Colonic mucosa (tissue), 4 donors: ENCODE measurements around the gene SEC14L5. TPM values are rescaled to one million over a fixed set of nuclear protein-coding genes. Genes with fewer than 3 reads are reported as not detected.

Experiments
- DNase-seq: peaks from one replicate; pipeline ENCODE4 v3.0.0-alpha.2; 2020
- H3K27ac ChIP-seq: fragments of 200-600 bp; one replicate; pipeline ENCODE4 v1.8.0; 2021
- H3K27me3 ChIP-seq: fragments of 200-600 bp; one replicate; pipeline ENCODE4 v1.8.0; 2021
- H3K36me3 ChIP-seq: fragments of 200-600 bp; one replicate; pipeline ENCODE4 v1.8.0; 2021
- H3K4me1 ChIP-seq: fragments of 200-600 bp; one replicate; pipeline ENCODE4 v1.8.0; 2021; ENCODE audit warnings: mild to moderate bottlenecking
- H3K4me3 ChIP-seq: fragments of 200-600 bp; one replicate; pipeline ENCODE4 v1.8.0; 2021
- H3K9ac ChIP-seq, 2 donors: one replicate each; pipeline ENCODE4 v1.7.0; 2013; ENCODE audit warnings: control low read depth in 2 of 2, low read depth in 2 of 2, low read length in 2 of 2
- H3K9me3 ChIP-seq: fragments of 200-600 bp; one replicate; pipeline ENCODE4 v1.8.0; 2021
- CTCF ChIP-seq: fragments of 200-600 bp; IDR thresholded peaks from one replicate; pipeline ENCODE4 v1.8.0; 2022; ENCODE audit warnings: antibody characterized with exemption, mild to moderate bottlenecking
- intact Hi-C: fragments of 100-400 bp; cut with DNase I; formaldehyde crosslinking; loops from one replicate; pipeline ENCODE4 v1.14.1; 2022
- total RNA-seq, 2 donors: library from RNA; stranded (reverse); fragmentation: NEBNext Ultra II Directional in 1 of 2; extraction: Animal tissue kit (Norgen Biotek cat#: 25700) in 1 of 2; gene quantifications; one replicate each; pipeline ENCODE4 v1.2.1, GENCODE V29; 2021
- donor health status: healthy.
- donor health status: DM: no; HTN: no; CAD: no.
- donor health status: DM: no; HTN: no; CAD: no.

SEC14L5 gene
- total RNA-seq, 2 donors from 2014 or later = 0.59 to 1.8 TPM

GRCh38 chr16:5065326-5065725 lies 107.2 kb downstream of the SEC14L5 start:
- no peak overlapping the region for H3K4me3 ChIP-seq
- DNase-seq = no peak
- TF ChIP-seq CTCF = no peak

GRCh38 chr16:5065813-5066212 lies 107.7 kb downstream of the SEC14L5 start, which contains the start of gene C16orf89:
Gene C16orf89, minus strand, starts transcription at chr16:5065956. Its CDS starts 48 bp downstream, at chr16:5065908.
- H3K27me3 ChIP-seq = no peaks in the 10 kb centered on the region
- DNase-seq = peak; percentile 49
- no peak within 1 kb of the TSS for H3K4me3 ChIP-seq
- peaks cover 8% of the 10 kb centered on the region for H3K4me1 ChIP-seq
- no peak within 1 kb of the TSS for H3K27ac ChIP-seq
- H3K9ac ChIP-seq = peak within 1 kb of the TSS in 1 of 2 donors; percentile 2
- intact Hi-C loops = no loop called here
- H3K9me3 ChIP-seq = no peaks in the 10 kb centered on the region
- H3K36me3 ChIP-seq = no peaks in the 10 kb centered on the region
- no peak for TF ChIP-seq CTCF

More at GRCh38 chr16:5065326-5065725, 107.2 kb downstream of the SEC14L5 start:
- Histone ChIP-seq H3K9ac (peak overlapping the region in 1 of 2 donors; percentile 2), H3K4me1 (peaks cover 8% of the 10 kb centered on the region), H3K36me3 (no peaks in the 10 kb centered on the region), H3K9me3 (no peaks in the 10 kb centered on the region), H3K27ac (no peak overlapping the region), H3K27me3 (no peaks in the 10 kb centered on the region)
- intact Hi-C loops = no loop called here

DNA sequence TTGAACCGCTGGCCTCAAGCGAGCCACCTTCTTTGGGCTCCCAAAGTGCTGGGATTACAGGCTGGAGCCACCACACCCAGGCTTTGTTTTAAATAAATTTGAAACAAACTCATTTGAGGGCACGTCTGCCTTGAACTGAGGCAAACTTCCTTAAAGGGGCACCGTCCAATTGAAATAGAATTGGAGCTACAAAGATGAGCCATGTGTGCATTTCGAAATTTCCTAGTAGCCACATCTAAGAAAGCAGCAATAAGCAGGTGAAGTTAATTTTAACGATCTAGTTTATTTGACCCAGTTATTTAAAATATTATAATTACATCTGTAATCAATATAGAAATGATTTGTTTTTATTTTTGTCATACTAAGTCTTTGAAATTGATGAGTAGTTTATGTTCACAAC lies 108.4 kb downstream of the SEC14L5 start:
- Histone ChIP-seq H3K4me1 (peaks cover 8% of the 10 kb centered on the region), H3K27ac (no peak overlapping the region), H3K9me3 (no peaks in the 10 kb centered on the region), H3K36me3 (no peaks in the 10 kb centered on the region), H3K27me3 (no peaks in the 10 kb centered on the region), H3K4me3 (no peak overlapping the region), H3K9ac (no peak overlapping the region)
- no peak for TF ChIP-seq CTCF
- intact Hi-C loops = no loop called here
- DNase-seq = no peak

Other genes starting within 250 kb of the SEC14L5 start
- 10 to 100 TPM; 10.1 to 23.2 TPM for gene ANKS3, start 224.1 kb upstream of the SEC14L5 start, total RNA-seq
- gene DNAAF8, start 223.8 kb upstream of the SEC14L5 start, total RNA-seq = under 1 TPM; 0.61 to 0.69 TPM
- gene ZNF500, start 191.2 kb upstream of the SEC14L5 start, total RNA-seq = 10 to 100 TPM; 12.3 to 16.1 TPM
- not detected for gene SEPTIN12, start 170.0 kb upstream of the SEC14L5 start, total RNA-seq
- 100 to 1,000 TPM; 361 to 457 TPM for gene SMIM22, start 163.0 kb upstream of the SEC14L5 start, total RNA-seq
- gene ROGDI, start 155.7 kb upstream of the SEC14L5 start, total RNA-seq = 10 to 100 TPM; 18.1 to 23.9 TPM
- gene GLYR1, start 111.0 kb upstream of the SEC14L5 start, total RNA-seq = 100 to 1,000 TPM; 112 to 134 TPM
- 10 to 100 TPM; 34.7 to 41.7 TPM for gene UBN1, start 110.8 kb upstream of the SEC14L5 start, total RNA-seq
- 10 to 100 TPM; 11.5 to 14.1 TPM for gene PPL, start 21.2 kb upstream of the SEC14L5 start, total RNA-seq
- gene NAGPA, start 75.6 kb downstream of the SEC14L5 start, total RNA-seq = 10 to 100 TPM; 18.6 to 20.6 TPM
- gene C16orf89, start 107.6 kb downstream of the SEC14L5 start, total RNA-seq = 1 to 10 TPM; 1.6 to 3.6 TPM
- gene ALG1, start 113.5 kb downstream of the SEC14L5 start, total RNA-seq = 10 to 100 TPM; 27.7 to 51.3 TPM
- gene EEF2KMT, start 139.5 kb downstream of the SEC14L5 start, total RNA-seq = 10 to 100 TPM in 1 of 2 donors, 1 to 10 TPM in 1; 7.4 to 16.2 TPM